H1 (cell line): ENCODE results near the gene DPP8. TPM values are rescaled to one million over a fixed set of nuclear protein-coding genes. Genes with fewer than 3 reads are reported as not detected.

Experiments used
- CTCF ChIA-PET: fragments of 300-600 bp; sonication (Branson Sonifier 250); formaldehyde crosslinking; loops from one replicate; lab custom pipeline; 2021; ENCODE audit not compliant: partially characterized antibody; lab: Charles Lee
- POLR2A ChIA-PET: fragments of 300-600 bp; sonication (Branson Sonifier 250); formaldehyde crosslinking; loops from one replicate; lab custom pipeline; 2021; ENCODE audit warnings: inconsistent platforms; ENCODE audit not compliant: partially characterized antibody; lab: Charles Lee
- DNase-seq, 2 experiments: peaks; one replicate each; pipeline versions ENCODE4 v3.0.0 to v3.0.0-alpha.2; 2010 to 2022; ENCODE audit warnings: low spot score in 2 of 2, low read depth in 1 of 2, mixed read lengths in 1 of 2
- FAIRE-seq: peaks from 2 replicates; lab custom pipeline; 2011; peaks lifted over from hg19 to GRCh38; lab: Jason Lieb, UNC
- H2AFZ ChIP-seq: 2 replicates; pipeline ENCODE4 v1.8.1; 2012; ENCODE audit warnings: low read length, inconsistent platforms
- H2AK5ac ChIP-seq: 2 replicates; pipeline ENCODE4 v1.6.1; 2013; ENCODE audit warnings: low read depth, low read length
- H2BK120ac ChIP-seq: replicated peaks from 2 replicates; pipeline ENCODE3; 2013; ENCODE audit warnings: low read depth, low read length, inconsistent platforms
- H2BK12ac ChIP-seq: 2 replicates; pipeline ENCODE4 v1.6.1; 2013; ENCODE audit warnings: low read depth, low read length
- H2BK15ac ChIP-seq: 2 replicates; pipeline ENCODE4 v1.6.1; 2013; ENCODE audit warnings: low read length
- H2BK20ac ChIP-seq: 2 replicates; pipeline ENCODE4 v1.6.1; 2013; ENCODE audit warnings: low read length
- H2BK5ac ChIP-seq: 2 replicates; pipeline ENCODE4 v1.6.1; 2013; ENCODE audit warnings: low read depth, low read length
- H3K14ac ChIP-seq: 2 replicates; pipeline ENCODE4 v1.6.1; 2013; ENCODE audit warnings: inconsistent platforms; ENCODE audit not compliant: insufficient read length
- H3K18ac ChIP-seq: 2 replicates; pipeline ENCODE4 v1.6.1; 2013; ENCODE audit warnings: low read length; ENCODE audit errors: extremely low read depth
- H3K23ac ChIP-seq: 2 replicates; pipeline ENCODE4 v1.6.1; 2013; ENCODE audit warnings: inconsistent platforms; ENCODE audit not compliant: insufficient read length
- H3K23me2 ChIP-seq: 2 replicates; pipeline ENCODE4 v1.6.1; 2013; ENCODE audit warnings: low read depth, low read length
- H3K27ac ChIP-seq: 2 replicates; pipeline ENCODE4 v1.6.1; 2011; ENCODE audit warnings: low read depth, low read length, inconsistent platforms
- H3K27me3 ChIP-seq, 4 experiments: replicated peaks in 1 of 4; 1 replicate in 1 of 4; 2 replicates in 3 of 4; pipeline versions ENCODE4 v1.6.1 to v1.8.1; 2011 to 2013; ENCODE audit warnings: low read length in 3 of 4, mild to moderate bottlenecking in 3 of 4, inconsistent platforms in 2 of 4, mixed read lengths in 2 of 4, moderate library complexity in 1 of 4; ENCODE audit not compliant: control insufficient read depth in 3 of 4, insufficient read depth in 3 of 4; ENCODE audit errors: extremely low read depth in 1 of 4
- H3K36me3 ChIP-seq, 4 experiments: 2 replicates each; pipeline versions ENCODE4 v1.6.1 to v1.8.1; 2011 to 2013; ENCODE audit warnings: mild to moderate bottlenecking in 4 of 4, low read length in 3 of 4, moderate library complexity in 2 of 4, control low read depth in 1 of 4, inconsistent platforms in 1 of 4; ENCODE audit not compliant: insufficient read depth in 4 of 4, control insufficient read depth in 2 of 4
- H3K4ac ChIP-seq: replicated peaks from 2 replicates; pipeline ENCODE3; 2013; ENCODE audit warnings: low read length, low read depth, mixed read lengths, inconsistent platforms; ENCODE audit not compliant: insufficient read length
- H3K4me1 ChIP-seq, 4 experiments: replicated peaks in 1 of 4; 1 replicate in 1 of 4; 2 replicates in 3 of 4; pipeline versions ENCODE4 v1.6.1 to v1.8.1; 2011 to 2013; ENCODE audit warnings: low read length in 3 of 4, inconsistent platforms in 2 of 4, mixed read lengths in 1 of 4; ENCODE audit not compliant: insufficient read depth in 4 of 4, control insufficient read depth in 3 of 4
- H3K4me2 ChIP-seq, 2 experiments: 2 replicates each; pipeline versions ENCODE4 v1.6.1 to v1.8.1; 2011 to 2013; ENCODE audit warnings: low read depth in 2 of 2, low read length in 2 of 2, control low read depth in 1 of 2, inconsistent platforms in 1 of 2, mild to moderate bottlenecking in 1 of 2; ENCODE audit not compliant: insufficient read depth in 1 of 2
- H3K4me3 ChIP-seq, 4 experiments: fragments of 200-600, 300-600 bp in 1 of 4; sonication (generic), shearing (Covaris generic), sonication (Bioruptor Twin) in 1 of 4; 2 replicates each; pipeline versions ENCODE4 v1.5.1 to v1.8.1; 2011 to 2016; ENCODE audit warnings: low read length in 4 of 4, low read depth in 3 of 4, control low read depth in 2 of 4, inconsistent platforms in 2 of 4, mild to moderate bottlenecking in 2 of 4, mixed read lengths in 1 of 4, moderate library complexity in 1 of 4; ENCODE audit not compliant: insufficient read depth in 2 of 4; ENCODE audit errors: extremely low read depth in 1 of 4
- H3K56ac ChIP-seq: replicated peaks from 2 replicates; pipeline ENCODE3; 2013; ENCODE audit warnings: low read depth, mild to moderate bottlenecking, mixed read lengths, low read length, inconsistent platforms; ENCODE audit not compliant: insufficient read length
- H3K79me1 ChIP-seq: 2 replicates; pipeline ENCODE4 v1.6.1; 2013; ENCODE audit warnings: low read depth, low read length, control low read depth
- H3K79me2 ChIP-seq, 2 experiments: 2 replicates each; pipeline versions ENCODE4 v1.6.1 to v1.8.1; 2012 to 2013; ENCODE audit warnings: low read length in 2 of 2, mild to moderate bottlenecking in 2 of 2, inconsistent platforms in 1 of 2; ENCODE audit not compliant: insufficient read depth in 2 of 2, control insufficient read depth in 1 of 2
- H3K9ac ChIP-seq, 4 experiments: replicated peaks in 1 of 4; 1 replicate in 1 of 4; 2 replicates in 3 of 4; pipeline versions ENCODE4 v1.6.1 to v1.8.1; 2011 to 2013; ENCODE audit warnings: low read depth in 3 of 4, low read length in 3 of 4, control low read depth in 2 of 4, mild to moderate bottlenecking in 2 of 4, moderate library complexity in 2 of 4, inconsistent platforms in 1 of 4; ENCODE audit errors: extremely low read depth in 1 of 4
- H3K9me3 ChIP-seq, 2 experiments: 2 replicates each; pipeline versions ENCODE4 v1.6.1 to v1.8.1; 2012 to 2013; ENCODE audit warnings: mild to moderate bottlenecking in 2 of 2, moderate library complexity in 2 of 2, control low read depth in 1 of 2, inconsistent platforms in 1 of 2, low read depth in 1 of 2, low read length in 1 of 2, mixed read lengths in 1 of 2; ENCODE audit not compliant: insufficient read depth in 2 of 2
- H4K20me1 ChIP-seq, 2 experiments: replicated peaks in 1 of 2; 2 replicates each; pipeline versions ENCODE3 to v1.8.1; 2011 to 2013; ENCODE audit warnings: inconsistent platforms in 2 of 2, low read length in 2 of 2, mild to moderate bottlenecking in 1 of 2; ENCODE audit not compliant: insufficient read depth in 2 of 2, control insufficient read depth in 1 of 2
- H4K5ac ChIP-seq: 2 replicates; pipeline ENCODE4 v1.6.1; 2013; ENCODE audit warnings: low read length, low read depth, mixed read lengths, inconsistent platforms; ENCODE audit not compliant: insufficient read length
- H4K8ac ChIP-seq: 2 replicates; pipeline ENCODE4 v1.8.0; 2013; ENCODE audit warnings: mild to moderate bottlenecking, moderate library complexity, low read length, inconsistent platforms; ENCODE audit not compliant: insufficient read depth; ENCODE audit errors: extremely low read depth
- H4K91ac ChIP-seq: replicated peaks from 2 replicates; pipeline ENCODE3; 2013; ENCODE audit warnings: low read length, mixed read lengths, inconsistent platforms; ENCODE audit not compliant: insufficient read length
- HDAC2 ChIP-seq, 2 experiments: fragments of 300-600 bp in 1 of 2; sonication (generic) in 1 of 2; IDR thresholded peaks; 2 replicates each; pipeline ENCODE4 v1.6.1; 2011 to 2012; ENCODE audit warnings: low read depth in 2 of 2, low read length in 2 of 2, mild to moderate bottlenecking in 2 of 2, moderate library complexity in 2 of 2, borderline replicate concordance in 1 of 2, inconsistent platforms in 1 of 2
- WGBS, 2 experiments: shearing (Covaris generic) in 1 of 2; methylation state at CpG; one replicate each; pipeline versions ENCODE4 v1.1.6 to v1.1.7; 2013 to 2015; ENCODE audit warnings: low lambda C conversion rate in 2 of 2, mixed read lengths in 2 of 2, inconsistent platforms in 1 of 2, low coverage in 1 of 2, missing lambda C conversion rate in 1 of 2; ENCODE audit not compliant: insufficient replicate concordance in 2 of 2, insufficient coverage in 1 of 2, insufficient read length in 1 of 2; ENCODE audit errors: extremely low coverage in 1 of 2, missing lambda C conversion rate in 1 of 2; 5-methylcytosine and 5-hydroxymethylcytosine counted together
- polyA plus RNA-seq, 7 experiments: library from polyadenylated mRNA; depleted of rRNA in 3 of 7; stranded (reverse) in 5 of 7; unstranded in 2 of 7; fragments of >200 nt in 5 of 7; fragments of 200-250 nt in 2 of 7; gene quantifications; 1 replicate in 5 of 7; 2 replicates in 1 of 7; 4 replicates in 1 of 7; pipeline versions ENCODE4 v1.2.1 to v1.2.3, GENCODE V29; 2011 to 2013; ENCODE audit warnings: missing spikeins in 2 of 7, mixed read lengths in 2 of 7
- total RNA-seq: library from RNA; stranded (reverse); fragmentation: NEBNext Ultra II Directional; extraction: Animal tissue kit (Norgen Biotek cat#: 25700); gene quantifications from 2 replicates; pipeline ENCODE4 v1.2.1, GENCODE V29; 2021

DPP8 gene
- total and polyA plus RNA-seq, 2 of the 8 experiments (the other 6 are each of a cell fraction or from before 2014, with no cell fraction given): 9.9 to 26.0 TPM

DNA sequence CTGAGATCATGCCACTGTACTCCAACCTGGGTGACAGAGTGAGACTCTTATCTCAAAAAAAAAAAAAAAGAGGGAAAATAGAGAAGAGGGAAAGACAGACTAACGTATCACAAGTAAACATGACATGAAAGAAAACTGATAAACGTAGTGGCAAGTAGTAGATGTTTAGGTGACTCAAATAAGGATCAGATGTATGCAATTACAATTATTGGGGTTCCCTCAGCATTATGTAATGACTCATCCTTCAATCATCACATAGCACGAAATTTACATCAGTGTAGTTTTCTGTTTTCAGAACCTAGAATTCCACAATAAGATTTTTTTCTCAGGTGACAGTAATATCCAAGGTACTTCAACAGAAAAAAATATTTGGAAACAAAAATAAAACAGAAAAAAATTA lies 46.6 kb downstream of the DPP8 start:
- no peaks in the 10 kb centered on the region for H3K27me3 ChIP-seq
- CTCF ChIA-PET: interaction anchor here (0.7 kb wide), 1 partner anchor 396 kb away, joined by 3 read pairs; no protein-coding TSS in a partner anchor
- FAIRE-seq: no peak
- no peak overlapping the region for H3K4ac ChIP-seq
- H3K9ac ChIP-seq: no peak overlapping the region
- no peak overlapping the region for H2BK120ac ChIP-seq
- DNase-seq: no peak
- H3K9me3 ChIP-seq: no peaks in the 10 kb centered on the region
- no peak overlapping the region for H3K23ac ChIP-seq
- no peak overlapping the region for H2BK15ac ChIP-seq
- H4K20me1 ChIP-seq: no peaks in the 10 kb centered on the region
- no peaks in the 10 kb centered on the region for H3K4me1 ChIP-seq
- H3K14ac ChIP-seq: no peak overlapping the region
- no peak overlapping the region for H4K5ac ChIP-seq
- POLR2A ChIA-PET: interaction anchor here (1.1 kb wide), 1 partner anchor 8 kb away, joined by 3 read pairs; no protein-coding TSS in a partner anchor
- 91% methylated on average over 3 of the region's 3 CpGs; no CpG with 5 or more reads in 1 of the 2 experiments for WGBS, 2 experiments
- H2AFZ ChIP-seq: no peak overlapping the region
- no peak overlapping the region for H3K18ac ChIP-seq
- H4K91ac ChIP-seq: no peak overlapping the region
- H3K27ac ChIP-seq: no peak overlapping the region
- no peak overlapping the region for H4K8ac ChIP-seq
- no peak overlapping the region for H2AK5ac ChIP-seq
- no peak overlapping the region for H2BK12ac ChIP-seq
- H3K56ac ChIP-seq: no peak overlapping the region
- no peak overlapping the region for H3K4me3 ChIP-seq
- no peak overlapping the region for H2BK5ac ChIP-seq
- H3K4me2 ChIP-seq: no peak overlapping the region
- H3K79me2 ChIP-seq: no peaks in the 10 kb centered on the region
- no peaks in the 10 kb centered on the region for H3K79me1 ChIP-seq
- H2BK20ac ChIP-seq: no peak overlapping the region
- H3K36me3 ChIP-seq: peaks cover 9 to 51% (median 35%) of the 10 kb centered on the region in 4 experiments; a peak in 6 of 8 replicates
- H3K23me2 ChIP-seq: no peaks in the 10 kb centered on the region
- no peak for TF ChIP-seq HDAC2 (IDR thresholded peaks at IDR 0.05; ENCODE audit: borderline replicate concordance in 1 of 2, low read depth in 2 of 2, low read length in 2 of 2)
